ENCODE measurements around the gene METTL6.
"Not testable (repeated sequence)": the region's sequence is repeated elsewhere in the genome, so short reads cannot be mapped to it uniquely, and the experiment has no call there.

Gene METTL6

GRCh38 chr3:15450438-15451215, 23.3 kb upstream of the METTL6 start:
- DNase-seq, result no peak

- DNase-seq, result no peak
Measured at GRCh38 chr3:15449489-15450224, 22.3 kb upstream of the METTL6 start.

GRCh38 chr3:15443826-15444524, 16.6 kb upstream of the METTL6 start:
- no peak for DNase-seq

- no peak for DNase-seq
Measured at GRCh38 chr3:15440891-15441290, 13.5 kb upstream of the METTL6 start.

- no peak for DNase-seq
Measured at GRCh38 chr3:15439476-15439875, 12.1 kb upstream of the METTL6 start.

- DNase-seq, result no peak
Measured at GRCh38 chr3:15438983-15439382, 11.6 kb upstream of the METTL6 start.

GRCh38 chr3:15436246-15436645, 8.9 kb upstream of the METTL6 start:
- no peak for DNase-seq

- no peak for DNase-seq
Measured at GRCh38 chr3:15434756-15435155, 7.4 kb upstream of the METTL6 start.

- no peak for DNase-seq
Measured at GRCh38 chr3:15433531-15433930, 6.2 kb upstream of the METTL6 start.

GRCh38 chr3:15431256-15431837, 4.0 kb upstream of the METTL6 start:
- DNase-seq, result no peak

GRCh38 chr3:15430624-15431023, 3.3 kb upstream of the METTL6 start:
- no peak for DNase-seq

- no peak for DNase-seq
Measured at GRCh38 chr3:15429080-15429479, 1.7 kb upstream of the METTL6 start.

- no peak for DNase-seq
Measured at GRCh38 chr3:15428539-15428938, 1.2 kb upstream of the METTL6 start.

GRCh38 chr3:15427981-15428380, 637 bp upstream of the METTL6 start:
- no peak for DNase-seq

GRCh38 chr3:15426579-15427118, 695 bp downstream of the METTL6 start:
- DNase-seq, result no peak

- no peak for DNase-seq
Measured at GRCh38 chr3:15420871-15421270, 6.5 kb downstream of the METTL6 start.

GRCh38 chr3:15410966-15411365, 16.4 kb downstream of the METTL6 start:
- not testable (repeated sequence) for DNase-seq

GRCh38 chr3:15409774-15410173, 17.6 kb downstream of the METTL6 start:
- DNase-seq, result no peak

- no peak for DNase-seq
Measured at GRCh38 chr3:15409239-15409638, 18.1 kb downstream of the METTL6 start.

GRCh38 chr3:15405448-15406050, 21.8 kb downstream of the METTL6 start:
- DNase-seq, result no peak

GRCh38 chr3:15404767-15405166, 22.6 kb downstream of the METTL6 start:
- DNase-seq, result no peak

- DNase-seq, result no peak
Measured at GRCh38 chr3:15403965-15404364, 23.4 kb downstream of the METTL6 start.

- DNase-seq, result no peak
Measured at GRCh38 chr3:15403495-15403894, 23.8 kb downstream of the METTL6 start.
